ENCODE data around the gene C1GALT1.
"Not testable (repeated sequence)": the region's sequence is repeated elsewhere in the genome, so short reads cannot be mapped to it uniquely, and the experiment has no call there.

C1GALT1 gene
- long read RNA-seq, full-length matches to known transcripts = 81 of 105 reads
- long read RNA-seq, partial matches to known transcripts = 0 of 105 reads
- long read RNA-seq, other reads (novel, unspliced or antisense) = 24 of 105 reads

- Histone ChIP-seq H3K4me3 (replicated peaks; ENCODE audit: insufficient read depth, low read length) (peak within 1 kb of the TSS; percentile 90), H3K27me3 (ENCODE audit: insufficient read depth, poor library complexity, severe bottlenecking) (no peaks in the 10 kb centered on the region), H3K27ac (replicated peaks) (peak within 1 kb of the TSS; percentile 93)
- peak; percentile 94 to 98 for DNase-seq (ENCODE audit: low read depth in 1 of 2, low spot score in 1 of 2)
- TF ChIP-seq POLR2AphosphoS5 (IDR thresholded peaks at IDR 0.05; ENCODE audit: low read depth) (peak; percentile 83), SPI1 (IDR thresholded peaks at IDR 0.05; ENCODE audit: borderline replicate concordance, low read depth) (peak; percentile 5; the same call in 1 of the 2 replicates), REST (IDR thresholded peaks at IDR 0.05; ENCODE audit: insufficient replicate concordance, low read depth) (peak; percentile 64), CTCF (IDR thresholded peaks at IDR 0.05; ENCODE audit: insufficient read depth, low read length) (peak; percentile 30), GABPA (IDR thresholded peaks at IDR 0.05; ENCODE audit: low read depth) (0 out of 2 replicates have a peak, but pooled peaks have one; percentile 10)
These were observed at the start of gene C1GALT1 for GRCh38 chr7:7182156-7183060. C1GALT1 (plus strand) TSS chr7:7182544; CDS start chr7:7234320, 51,776 bp downstream.

GRCh38 chr7:7134046-7134445 lies 48.3 kb upstream of the C1GALT1 start:
- Histone ChIP-seq H3K27me3 (ENCODE audit: insufficient read depth, poor library complexity, severe bottlenecking) (no peaks in the 10 kb centered on the region), H3K27ac (replicated peaks) (no peak overlapping the region), H3K4me3 (replicated peaks; ENCODE audit: insufficient read depth, low read length) (no peak overlapping the region)
- no peak for DNase-seq (ENCODE audit: low read depth in 1 of 2, low spot score in 1 of 2)
- TF ChIP-seq POLR2AphosphoS5 (IDR thresholded peaks at IDR 0.05; ENCODE audit: low read depth) (no peak), SPI1 (IDR thresholded peaks at IDR 0.05; ENCODE audit: borderline replicate concordance, low read depth) (no peak), REST (IDR thresholded peaks at IDR 0.05; ENCODE audit: insufficient replicate concordance, low read depth) (no peak), CTCF (IDR thresholded peaks at IDR 0.05; ENCODE audit: insufficient read depth, low read length) (no peak), GABPA (IDR thresholded peaks at IDR 0.05; ENCODE audit: low read depth) (no peak)

- no peak overlapping the region for H3K4me3 ChIP-seq (replicated peaks; ENCODE audit: insufficient read depth, low read length)
- TF ChIP-seq POLR2AphosphoS5 (IDR thresholded peaks at IDR 0.05; ENCODE audit: low read depth) (no peak), CTCF (IDR thresholded peaks at IDR 0.05; ENCODE audit: insufficient read depth, low read length) (no peak), GABPA (IDR thresholded peaks at IDR 0.05; ENCODE audit: low read depth) (no peak), REST (IDR thresholded peaks at IDR 0.05; ENCODE audit: insufficient replicate concordance, low read depth) (no peak), SPI1 (IDR thresholded peaks at IDR 0.05; ENCODE audit: borderline replicate concordance, low read depth) (no peak)
- no peaks in the 10 kb centered on the region for H3K27me3 ChIP-seq (ENCODE audit: insufficient read depth, poor library complexity, severe bottlenecking)
- no peak overlapping the region for H3K27ac ChIP-seq (replicated peaks)
- no peak for DNase-seq (ENCODE audit: low read depth in 1 of 2, low spot score in 1 of 2)
These were observed 47.3 kb upstream of the C1GALT1 start for GRCh38 chr7:7135074-7135473.

- H3K27ac ChIP-seq (replicated peaks); H3K27me3 ChIP-seq (ENCODE audit: insufficient read depth, poor library complexity, severe bottlenecking); H3K4me3 ChIP-seq (replicated peaks; ENCODE audit: insufficient read depth, low read length); DNase-seq (ENCODE audit: low read depth in 1 of 2, low spot score in 1 of 2): not testable (repeated sequence)
These were observed 46.4 kb upstream of the C1GALT1 start for GRCh38 chr7:7135924-7136323.
